GM13976 (cell line): ENCODE results near the gene PTPN20.

Experiments
- DNase-seq: peaks from one replicate; pipeline ENCODE4 v3.0.0; 2012; ENCODE audit warnings: low spot score
- in situ Hi-C: fragments of 300-500 bp; cut with MboI; formaldehyde crosslinking; loops from one replicate; pipeline ENCODE4 v1.12.0; 2022; ENCODE audit warnings: low sequenced_read_pairs, mixed read lengths, inconsistent platforms; ENCODE audit not compliant: unreplicated experiment
- TF ChIP-seq, protein P1 (sequence below): IDR thresholded peaks from 2 replicates; pipeline ENCODE4 v1.5.1; 2012; ENCODE audit warnings: borderline replicate concordance, mild to moderate bottlenecking; ENCODE audit not compliant: insufficient read depth; ENCODE audit errors: extremely low read depth, missing control alignments, control extremely low read depth

The PTPN20 gene

DNA sequence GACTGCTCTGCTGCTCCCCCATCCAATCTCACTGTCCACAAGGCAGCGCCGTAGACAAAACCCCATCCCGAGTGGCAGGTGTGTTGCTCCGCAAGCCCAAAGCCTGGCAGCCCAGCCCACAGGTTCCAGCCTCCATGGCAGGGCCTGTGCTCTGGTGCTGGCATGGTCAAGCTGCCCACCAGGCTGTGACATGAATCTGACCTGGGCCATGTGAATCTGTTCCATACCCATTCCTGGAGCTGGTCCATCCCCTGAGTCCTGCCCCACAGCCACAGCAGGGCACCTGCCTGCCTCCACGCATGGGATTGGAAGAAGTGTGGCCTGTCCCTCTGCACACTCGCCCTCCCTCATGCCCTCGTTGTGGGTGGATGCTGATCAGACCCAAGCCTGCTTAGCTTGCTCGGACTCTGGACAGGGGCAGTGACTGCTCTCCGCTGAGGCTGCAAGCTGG, 128.8 kb downstream of the PTPN20 start:
- DNase-seq: no peak
- in situ Hi-C loops: no loop called here
- TF ChIP-seq, protein P1, sequence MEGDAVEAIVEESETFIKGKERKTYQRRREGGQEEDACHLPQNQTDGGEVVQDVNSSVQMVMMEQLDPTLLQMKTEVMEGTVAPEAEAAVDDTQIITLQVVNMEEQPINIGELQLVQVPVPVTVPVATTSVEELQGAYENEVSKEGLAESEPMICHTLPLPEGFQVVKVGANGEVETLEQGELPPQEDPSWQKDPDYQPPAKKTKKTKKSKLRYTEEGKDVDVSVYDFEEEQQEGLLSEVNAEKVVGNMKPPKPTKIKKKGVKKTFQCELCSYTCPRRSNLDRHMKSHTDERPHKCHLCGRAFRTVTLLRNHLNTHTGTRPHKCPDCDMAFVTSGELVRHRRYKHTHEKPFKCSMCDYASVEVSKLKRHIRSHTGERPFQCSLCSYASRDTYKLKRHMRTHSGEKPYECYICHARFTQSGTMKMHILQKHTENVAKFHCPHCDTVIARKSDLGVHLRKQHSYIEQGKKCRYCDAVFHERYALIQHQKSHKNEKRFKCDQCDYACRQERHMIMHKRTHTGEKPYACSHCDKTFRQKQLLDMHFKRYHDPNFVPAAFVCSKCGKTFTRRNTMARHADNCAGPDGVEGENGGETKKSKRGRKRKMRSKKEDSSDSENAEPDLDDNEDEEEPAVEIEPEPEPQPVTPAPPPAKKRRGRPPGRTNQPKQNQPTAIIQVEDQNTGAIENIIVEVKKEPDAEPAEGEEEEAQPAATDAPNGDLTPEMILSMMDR: no peak

DNA sequence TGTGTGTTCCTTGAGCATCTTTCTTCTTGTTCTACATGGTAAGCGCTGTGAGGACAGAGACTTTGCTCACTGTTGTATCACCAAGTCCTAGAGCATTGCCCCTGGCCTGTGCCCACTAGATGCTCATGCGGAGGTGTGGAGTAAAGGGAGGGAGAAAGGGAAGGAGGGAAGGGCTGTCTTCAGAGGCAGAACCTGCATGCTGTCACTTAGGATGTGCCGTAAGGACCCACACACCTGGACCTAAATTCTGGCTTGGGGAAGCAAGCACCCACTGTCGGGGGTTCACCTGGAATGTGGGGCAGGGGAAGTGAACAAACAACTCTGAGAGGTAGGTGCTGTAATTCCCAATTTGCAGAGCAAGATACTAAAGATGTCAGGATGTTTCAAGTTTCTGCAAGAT, 129.5 kb downstream of the PTPN20 start:
- no peak for DNase-seq
- in situ Hi-C loops: no loop called here
- TF ChIP-seq, protein P1: no peak

DNA sequence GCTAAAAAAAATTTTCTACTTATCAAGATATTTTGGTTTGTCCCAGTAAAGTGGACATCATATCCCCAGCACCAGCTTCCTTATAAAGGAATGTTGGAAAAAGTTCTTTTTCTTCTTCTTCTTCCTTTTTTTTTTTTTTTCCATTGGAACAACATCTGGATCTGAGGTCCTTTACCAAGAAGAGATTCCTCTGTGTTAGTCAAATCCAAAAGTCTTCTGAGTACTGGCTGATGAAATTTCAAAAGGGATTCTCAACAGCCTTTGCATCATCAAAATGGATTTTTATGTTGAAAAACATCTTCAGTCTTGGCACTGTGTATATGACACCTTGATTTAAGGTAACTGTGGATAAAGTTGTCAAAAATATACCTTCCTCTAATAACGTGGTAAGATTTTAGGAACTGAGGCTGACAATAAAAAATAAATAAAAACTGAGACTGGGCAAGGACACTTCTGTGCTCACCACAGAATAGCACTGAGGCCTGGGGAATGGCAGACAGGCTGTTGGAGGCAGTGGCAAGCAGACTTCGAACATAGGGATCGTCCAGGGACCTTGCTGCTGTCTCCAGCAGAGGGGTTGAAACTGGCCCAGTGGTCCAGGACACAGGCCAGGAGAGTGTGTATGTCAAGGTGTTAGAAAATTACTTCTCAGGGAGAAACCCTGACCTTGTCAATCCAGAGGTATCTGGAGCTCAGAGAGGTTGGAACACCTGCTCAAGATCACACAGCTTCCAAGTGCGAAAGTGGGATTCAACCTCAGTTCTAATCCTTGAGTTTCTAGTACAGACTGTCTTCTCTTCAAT, 130.4 kb downstream of the PTPN20 start:
- in situ Hi-C loops: no loop called here
- TF ChIP-seq, protein P1: no peak
- DNase-seq: no peak

DNA sequence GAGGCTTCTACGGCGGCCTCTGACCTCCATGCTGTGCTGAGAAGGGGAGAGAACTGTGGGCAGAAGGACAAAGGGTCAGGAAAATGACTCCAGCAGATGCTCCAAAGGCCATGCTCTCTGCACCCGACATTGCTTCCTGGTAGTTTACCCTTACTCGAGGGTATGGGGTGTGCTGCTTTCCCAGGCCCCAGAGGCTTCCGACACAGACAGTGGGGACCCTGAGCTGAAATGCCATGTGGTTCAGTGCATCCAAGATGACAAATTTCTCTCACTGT, 130.9 kb downstream of the PTPN20 start:
- DNase-seq: no peak
- in situ Hi-C loops: no loop called here
- TF ChIP-seq, protein P1: no peak

DNA sequence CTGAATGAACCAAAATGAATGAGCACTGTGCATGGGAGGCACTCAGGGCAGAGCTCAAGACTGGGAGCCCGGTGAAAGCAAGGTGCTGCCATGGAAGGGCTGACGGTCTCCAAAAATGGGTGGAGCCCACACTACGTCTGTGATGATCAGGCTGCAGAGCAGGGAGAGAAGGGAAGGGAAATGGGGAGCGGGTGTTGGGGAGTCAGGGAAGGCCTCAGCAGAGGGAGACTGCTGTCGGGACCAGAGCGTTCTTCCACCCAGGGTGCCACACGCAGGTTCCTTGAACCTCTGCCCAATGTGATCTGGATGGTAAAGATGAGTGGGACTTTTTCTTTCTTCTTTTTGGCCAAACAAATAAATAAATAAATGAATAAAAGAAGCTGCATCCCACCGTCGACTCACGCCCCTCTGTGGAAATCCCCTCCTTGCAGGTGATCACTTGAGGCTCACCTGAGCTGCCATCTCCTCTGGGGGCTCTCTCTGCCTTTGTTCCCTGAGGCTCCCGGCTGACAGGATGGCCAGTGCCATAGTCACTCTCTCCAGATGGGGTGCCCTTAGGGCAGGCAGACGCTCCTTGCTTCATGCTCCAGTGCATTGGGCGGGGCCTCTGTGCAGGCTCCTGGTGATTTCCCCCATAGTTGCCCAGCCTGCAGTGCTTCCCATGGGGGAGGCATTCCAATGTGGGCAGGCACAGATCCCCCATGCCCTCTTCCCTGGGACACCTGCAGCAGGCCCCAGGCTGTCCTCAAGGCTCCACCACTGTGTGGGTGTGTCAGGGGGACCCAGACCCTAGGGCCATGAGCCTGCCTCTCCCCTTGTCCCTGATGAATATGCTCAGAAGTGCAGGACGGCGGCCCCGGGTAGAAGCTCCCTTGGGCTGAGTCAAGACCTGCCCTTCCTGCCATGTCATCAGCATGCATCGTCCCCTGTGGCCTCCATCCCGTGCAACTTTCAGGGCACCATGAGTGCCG, 131.8 kb downstream of the PTPN20 start:
- in situ Hi-C loops: no loop called here
- no peak for DNase-seq
- TF ChIP-seq, protein P1: no peak

DNA sequence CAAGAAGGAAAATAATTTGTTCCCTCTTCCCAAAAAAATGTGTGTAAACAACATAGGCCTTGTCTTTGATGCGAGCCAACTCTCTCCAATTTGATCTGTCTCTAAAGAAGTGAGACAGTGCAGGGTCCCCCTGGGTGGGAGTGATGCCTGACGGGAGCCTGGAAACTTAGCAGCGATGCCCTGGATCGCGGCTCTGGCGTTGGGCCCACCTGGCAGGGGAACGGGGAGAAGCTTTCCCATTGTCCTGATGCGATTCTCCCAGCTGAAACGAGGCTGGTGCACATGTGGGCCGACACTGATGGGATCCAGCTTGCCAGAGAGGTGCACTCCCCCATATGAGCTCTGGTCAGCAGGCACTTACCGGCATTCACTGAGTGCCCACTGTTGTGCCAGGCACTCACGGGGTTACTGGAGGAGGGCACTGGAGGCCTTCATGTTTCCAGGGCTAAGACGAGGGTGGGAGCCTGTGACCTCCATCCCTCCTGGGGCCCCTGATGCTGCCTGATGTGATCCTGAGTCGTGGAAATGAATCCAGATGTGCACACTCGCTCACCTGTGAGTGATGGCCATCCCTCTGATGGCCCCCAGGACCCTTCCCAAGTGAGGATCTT, 132.8 kb downstream of the PTPN20 start:
- TF ChIP-seq, protein P1: no peak
- in situ Hi-C loops: no loop called here
- DNase-seq: no peak
